GM18502 (cell line): ENCODE results near the gene SMYD2.

Source experiments
- ATAC-seq: cut with Tn5 transposase; IDR thresholded peaks from one replicate; pipeline ENCODE4 v1.9.1; 2021; ENCODE audit warnings: mild to moderate bottlenecking; ENCODE audit not compliant: unreplicated experiment, poor library complexity

The SMYD2 gene, protein sequence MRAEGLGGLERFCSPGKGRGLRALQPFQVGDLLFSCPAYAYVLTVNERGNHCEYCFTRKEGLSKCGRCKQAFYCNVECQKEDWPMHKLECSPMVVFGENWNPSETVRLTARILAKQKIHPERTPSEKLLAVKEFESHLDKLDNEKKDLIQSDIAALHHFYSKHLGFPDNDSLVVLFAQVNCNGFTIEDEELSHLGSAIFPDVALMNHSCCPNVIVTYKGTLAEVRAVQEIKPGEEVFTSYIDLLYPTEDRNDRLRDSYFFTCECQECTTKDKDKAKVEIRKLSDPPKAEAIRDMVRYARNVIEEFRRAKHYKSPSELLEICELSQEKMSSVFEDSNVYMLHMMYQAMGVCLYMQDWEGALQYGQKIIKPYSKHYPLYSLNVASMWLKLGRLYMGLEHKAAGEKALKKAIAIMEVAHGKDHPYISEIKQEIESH

DNA sequence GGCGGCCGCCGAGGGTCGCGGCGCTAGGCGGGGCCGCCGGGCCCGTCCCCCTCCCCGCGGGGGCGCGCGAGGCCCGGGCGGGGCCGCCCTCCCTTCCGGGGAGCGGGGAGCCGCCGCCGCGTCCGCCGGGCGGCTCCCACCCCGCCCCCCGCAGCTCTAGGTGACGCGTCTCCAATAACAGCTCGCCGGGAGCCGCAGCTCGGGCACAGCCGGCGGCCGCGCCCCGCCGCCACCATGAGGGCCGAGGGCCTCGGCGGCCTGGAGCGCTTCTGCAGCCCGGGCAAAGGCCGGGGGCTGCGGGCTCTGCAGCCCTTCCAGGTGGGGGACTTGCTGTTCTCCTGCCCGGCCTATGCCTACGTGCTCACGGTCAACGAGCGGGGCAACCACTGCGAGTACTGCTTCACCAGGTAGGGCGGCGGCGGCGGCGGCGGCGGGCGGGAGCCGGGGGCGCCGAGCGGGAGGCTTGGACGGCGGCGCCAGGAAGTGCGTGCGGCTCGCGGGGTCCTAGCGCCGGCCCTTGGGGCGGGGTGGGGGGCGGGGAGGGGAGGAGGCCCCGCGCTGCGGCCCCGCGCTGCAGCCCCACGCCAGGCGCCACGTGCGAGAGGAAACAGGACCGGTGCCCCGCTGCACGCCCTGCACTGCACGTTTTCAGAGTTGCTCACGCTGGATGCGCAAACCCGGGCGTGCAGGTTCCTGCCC lies at the start of gene SMYD2:
Gene SMYD2, plus strand, starts transcription at position 139 of the 699 bp plus-strand sequence. Its CDS starts 96 bp downstream, at position 235.
- peak; percentile 77 for ATAC-seq

DNA sequence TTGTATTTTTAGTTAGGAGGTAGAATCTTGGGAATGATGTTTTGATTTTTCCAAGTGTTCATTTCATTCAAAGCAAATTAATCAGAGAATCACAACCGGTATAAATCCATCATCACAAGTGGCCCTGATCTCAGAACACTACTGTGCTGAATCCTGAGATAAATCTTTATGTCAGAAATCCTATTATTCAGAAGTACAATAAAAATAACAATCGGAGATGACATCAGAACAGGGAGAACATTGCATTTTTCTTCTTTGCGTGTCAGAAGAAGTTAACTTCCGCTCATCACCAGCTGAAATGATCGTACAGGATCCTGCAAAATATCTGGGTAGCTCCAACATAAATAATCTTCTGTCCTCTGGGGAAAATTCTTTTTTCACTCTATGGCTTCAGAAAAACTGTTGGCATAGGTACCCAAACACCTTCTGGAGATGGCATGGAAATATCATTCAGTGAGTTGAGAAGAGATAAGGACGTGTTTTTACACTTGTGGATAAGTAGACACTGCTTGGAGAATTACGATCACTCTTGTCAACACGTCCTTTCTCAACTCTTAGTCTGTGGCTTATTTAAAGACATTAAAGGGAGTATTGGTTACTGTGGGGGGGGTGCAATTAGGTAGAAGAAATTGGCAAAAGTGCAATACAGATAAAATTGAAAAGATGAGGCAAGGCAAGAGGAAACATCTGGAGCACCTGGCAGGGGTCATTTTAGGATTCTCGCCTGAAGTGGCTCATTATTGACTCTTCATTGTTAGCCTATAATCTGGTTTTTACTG lies 46.9 kb upstream of the SMYD2 start:
- ATAC-seq, result no peak

DNA sequence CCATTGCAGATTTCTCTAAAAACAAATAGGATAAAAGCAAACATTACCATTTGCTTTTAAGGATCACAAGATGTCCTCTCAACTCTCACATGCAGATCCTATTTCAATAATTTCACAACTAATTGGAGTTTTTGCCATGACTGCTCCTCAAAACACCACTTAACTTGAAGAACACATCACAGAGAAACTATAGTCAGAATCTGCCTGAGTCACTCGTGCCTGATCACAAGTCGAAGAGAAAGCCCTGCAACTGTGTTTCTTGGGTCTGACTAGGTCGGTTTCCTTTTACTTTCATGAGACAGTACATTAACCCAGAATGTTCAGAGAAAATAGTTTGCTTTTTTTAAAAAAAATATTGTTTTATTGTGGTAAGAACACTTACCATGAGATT lies 46.3 kb upstream of the SMYD2 start:
- ATAC-seq, result no peak

DNA sequence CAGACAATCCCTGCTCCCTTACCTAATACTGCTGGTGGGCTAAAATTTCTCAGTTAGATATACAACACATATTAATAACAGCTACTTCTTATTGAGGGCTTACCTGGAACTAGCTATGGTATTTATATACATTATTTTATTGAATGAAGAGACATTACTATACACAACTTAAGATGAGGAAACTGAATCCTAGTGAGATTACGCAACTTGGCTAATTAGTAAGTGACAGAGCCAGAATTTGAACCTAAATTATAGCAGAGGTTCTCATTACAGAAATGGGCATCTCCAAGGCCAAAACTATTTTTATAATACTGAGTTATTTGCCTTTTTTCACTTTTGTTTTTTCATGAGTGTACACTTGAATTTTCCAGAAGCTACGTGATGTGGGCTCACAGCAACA lies 44.5 kb upstream of the SMYD2 start:
- ATAC-seq, result no peak

DNA sequence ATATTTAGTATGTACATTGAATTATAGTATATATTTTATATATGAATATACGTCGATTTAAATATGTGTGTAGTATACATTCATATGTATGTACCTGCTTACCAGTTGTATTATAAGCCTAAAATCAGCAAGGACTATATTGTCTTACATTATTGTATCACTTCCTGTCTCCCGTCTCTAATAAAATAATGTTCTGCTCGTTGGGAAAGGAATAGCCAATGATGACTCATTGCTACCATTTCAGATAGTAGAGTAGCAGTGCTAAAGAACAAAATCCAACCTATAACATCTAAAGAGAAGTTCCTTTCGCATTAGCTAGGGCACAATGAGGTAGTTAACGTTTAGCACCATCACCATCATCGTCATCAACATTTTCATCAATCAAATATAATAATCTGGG lies 39.9 kb upstream of the SMYD2 start:
- ATAC-seq, result no peak

DNA sequence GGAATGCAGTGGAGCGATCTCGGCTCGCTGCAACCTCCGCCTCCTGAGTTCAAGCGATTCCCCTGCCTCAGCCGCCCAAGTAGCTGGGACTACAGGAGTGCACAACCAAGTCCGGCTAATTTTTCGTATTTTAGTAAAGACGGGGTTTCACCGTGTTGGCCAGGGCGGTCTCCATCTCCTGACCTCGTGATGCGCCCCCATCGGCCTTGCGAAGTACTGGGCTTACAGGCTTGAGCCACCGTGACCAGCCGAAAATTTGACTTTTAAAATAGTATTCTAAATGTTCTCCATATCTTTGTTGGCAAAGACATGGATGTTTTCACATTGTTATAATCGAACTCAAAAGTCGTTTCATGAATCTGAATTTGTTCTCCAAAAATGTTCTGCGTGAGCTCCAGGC lies 36.7 kb upstream of the SMYD2 start:
- ATAC-seq, result no peak

DNA sequence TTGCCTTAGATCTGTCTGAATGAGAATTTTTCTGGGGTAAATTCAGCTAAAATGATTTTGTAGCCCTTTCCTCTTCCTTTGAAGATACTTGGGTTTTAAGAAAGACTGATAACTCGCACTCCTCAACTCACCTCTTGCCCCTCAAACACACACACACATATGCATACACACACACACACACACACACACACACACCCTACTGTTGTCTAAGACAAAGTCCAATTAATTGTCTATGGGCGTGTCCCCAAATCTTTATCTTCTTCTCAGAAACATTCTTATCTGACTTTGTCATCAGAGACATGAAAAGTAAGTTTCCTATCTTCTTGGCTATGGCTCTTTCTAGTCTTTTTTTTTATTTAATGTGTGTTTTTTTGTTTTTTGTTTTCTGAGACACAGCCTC lies 36.1 kb upstream of the SMYD2 start:
- ATAC-seq, result no peak

DNA sequence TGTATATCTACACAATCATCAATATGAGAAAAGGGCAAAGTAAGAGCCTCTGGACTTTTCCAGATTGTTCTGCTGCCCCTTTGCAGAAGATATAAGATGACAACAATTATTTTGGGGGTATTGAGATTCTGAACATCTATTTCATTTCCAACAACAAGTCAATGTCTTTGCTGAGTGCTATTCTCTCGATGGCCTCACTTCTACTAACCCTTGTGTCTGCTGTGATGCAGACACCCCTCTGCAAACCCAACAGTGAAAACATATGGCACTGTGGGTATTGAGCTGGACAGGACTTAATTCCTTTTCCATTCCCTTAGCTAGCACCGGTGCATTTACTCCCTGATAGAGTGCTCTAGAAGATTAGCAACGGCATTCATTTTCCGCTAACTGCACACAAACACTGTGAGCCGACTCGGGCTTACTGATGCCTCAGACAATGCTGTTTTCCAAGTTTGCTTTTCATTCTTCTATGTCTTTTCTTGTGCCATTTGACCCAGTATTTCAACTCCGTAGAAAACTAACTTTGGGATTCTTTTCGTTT lies 33.4 kb upstream of the SMYD2 start:
- no peak for ATAC-seq

DNA sequence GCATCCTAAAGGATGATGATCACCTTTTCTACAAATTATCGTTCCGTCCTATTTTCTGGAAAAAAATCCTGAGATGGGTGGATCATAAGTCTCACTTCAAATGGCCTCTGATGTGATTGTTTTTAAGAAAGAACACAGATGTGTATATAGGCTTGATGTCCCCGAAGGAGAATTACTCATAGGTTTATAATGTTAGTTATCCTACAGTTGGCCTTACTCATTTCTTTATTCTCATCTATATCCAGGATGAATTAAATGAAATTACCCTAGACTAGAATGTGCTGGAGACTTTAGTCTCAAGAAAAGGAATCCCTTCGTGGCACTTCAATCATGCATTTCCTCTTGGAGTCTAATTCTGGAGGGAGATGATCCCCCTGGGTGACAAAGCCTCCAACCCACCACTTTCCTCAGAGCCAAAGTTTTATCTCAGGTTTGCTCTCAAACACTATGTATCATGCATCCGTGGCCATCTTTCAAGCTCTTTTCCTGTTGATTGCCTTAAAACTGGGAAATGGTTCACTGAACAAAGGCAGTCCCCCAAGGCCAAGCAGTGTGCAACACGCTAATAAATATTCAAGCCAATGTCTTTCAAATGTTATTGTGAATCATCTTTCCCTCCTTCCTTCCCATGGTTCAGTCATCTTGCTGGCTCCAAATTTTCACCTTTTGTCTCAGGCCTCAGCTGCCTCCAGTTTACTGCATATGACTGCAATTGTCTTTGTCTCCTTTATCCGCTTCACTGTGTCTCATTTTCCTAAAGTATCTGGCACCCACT lies 32.5 kb upstream of the SMYD2 start:
- ATAC-seq, result no peak

DNA sequence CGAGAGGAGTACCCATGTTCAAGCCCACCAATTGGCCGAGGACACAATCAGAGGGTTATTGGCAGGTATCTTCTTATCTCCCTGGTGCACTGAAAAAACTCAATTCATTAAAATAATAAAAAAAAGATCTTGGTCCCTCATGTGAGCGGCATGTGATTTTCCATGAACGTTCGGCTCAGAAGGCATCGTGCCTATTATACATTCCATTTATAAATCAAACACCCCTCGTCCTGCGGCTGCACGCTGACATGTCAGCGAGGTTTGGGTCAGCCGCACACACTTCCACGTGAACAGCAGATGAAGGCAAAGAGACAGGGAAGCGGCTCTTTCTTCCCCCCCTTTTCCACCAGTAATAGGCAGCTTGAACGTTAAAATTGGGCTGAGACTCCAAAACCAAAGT lies 31.3 kb upstream of the SMYD2 start:
- ATAC-seq, result no peak

DNA sequence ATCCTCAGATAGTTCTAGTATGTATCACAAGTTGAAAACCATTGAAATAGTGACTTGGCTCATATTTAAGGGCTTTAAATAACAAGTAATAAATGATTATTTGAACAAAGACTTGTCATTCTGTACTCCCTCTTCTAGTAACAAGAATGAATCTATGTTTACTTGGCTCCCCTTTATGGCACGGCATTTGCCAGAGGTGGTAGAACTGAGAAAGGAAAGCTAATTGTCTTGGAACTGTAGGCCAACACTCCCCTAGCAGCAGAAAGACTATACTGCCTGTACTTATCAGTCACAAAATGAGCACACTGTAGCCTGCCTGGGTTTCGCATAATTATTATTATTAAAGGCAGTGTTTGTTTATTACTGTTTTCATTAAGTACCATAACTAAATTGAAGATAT lies 29.6 kb upstream of the SMYD2 start:
- no peak for ATAC-seq

DNA sequence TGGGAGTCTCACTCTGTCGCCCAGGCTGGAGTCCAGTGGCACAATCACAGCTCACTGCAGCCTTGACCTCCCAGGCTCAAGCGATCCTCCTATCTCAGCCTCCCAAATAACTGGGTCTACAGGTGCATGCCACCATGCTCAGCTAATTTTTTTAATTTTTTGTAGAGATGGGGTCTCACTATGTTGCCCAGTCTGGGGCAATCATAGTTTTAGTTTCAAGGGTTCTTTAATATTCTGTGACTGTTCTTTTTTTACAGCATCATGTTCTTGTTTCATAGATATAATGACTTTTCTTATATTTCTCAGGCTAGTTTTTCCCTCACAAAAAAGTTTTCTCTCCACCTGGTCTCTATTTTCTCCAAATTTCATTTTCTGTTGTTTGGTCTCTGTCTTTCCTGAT lies 25.4 kb upstream of the SMYD2 start:
- ATAC-seq, result no peak

DNA sequence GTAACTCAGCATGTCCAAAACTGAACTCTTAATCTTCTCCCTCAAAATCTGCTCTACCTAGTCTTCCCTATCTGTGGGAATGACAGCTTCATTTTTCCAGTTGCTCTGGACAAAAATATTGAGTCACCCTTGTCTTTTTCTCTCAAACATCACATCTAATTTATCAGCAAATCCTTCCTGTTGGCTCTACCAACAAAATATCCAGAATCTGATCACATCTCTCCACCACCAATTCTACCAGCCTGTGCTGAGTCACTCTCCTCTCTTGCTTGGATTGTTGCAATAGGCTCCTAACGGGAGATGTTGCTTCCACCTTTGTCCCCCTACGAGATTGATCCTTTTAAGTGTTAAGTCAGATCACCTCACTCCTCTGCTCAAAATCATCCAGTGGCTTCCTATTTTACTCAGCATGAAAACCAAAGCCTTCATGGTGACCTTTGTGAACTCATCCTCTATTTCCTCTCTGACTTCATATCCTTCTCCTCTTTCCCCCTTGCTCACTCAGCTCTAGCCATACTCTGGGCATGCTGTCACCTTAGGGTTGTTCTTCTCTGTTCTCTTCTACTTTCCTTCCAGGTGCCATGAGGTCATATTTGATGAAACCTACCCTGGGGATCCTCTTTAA lies 21.5 kb upstream of the SMYD2 start:
- no peak for ATAC-seq

DNA sequence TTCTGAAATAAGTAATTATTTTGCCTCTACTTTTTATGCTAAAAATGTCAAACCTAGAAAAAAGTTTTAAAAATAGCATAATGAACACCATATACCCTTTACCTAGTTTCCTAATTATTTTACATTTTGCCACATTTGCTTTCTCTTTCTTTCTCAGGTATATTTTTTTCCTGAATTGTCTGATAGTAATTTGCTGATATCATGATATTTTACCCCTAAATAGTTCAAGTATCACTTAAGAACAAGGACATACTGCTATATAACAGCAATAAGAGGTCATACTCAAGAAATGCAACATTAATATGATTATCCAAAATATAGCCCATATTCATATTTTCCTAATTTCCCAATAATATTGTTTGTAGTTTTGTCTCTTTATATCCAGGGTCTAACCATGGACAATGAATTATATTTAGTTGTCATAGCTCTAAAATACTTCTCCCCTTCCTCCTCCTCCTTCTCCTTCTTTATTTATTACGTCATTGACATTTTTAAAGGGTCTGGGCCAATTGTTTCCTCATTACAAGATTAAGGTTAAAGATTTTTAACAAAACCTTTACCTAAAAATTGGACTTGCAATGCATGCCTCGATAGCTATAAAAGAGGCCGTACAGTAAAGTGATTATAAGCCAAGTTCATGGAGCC lies 20.3 kb upstream of the SMYD2 start:
- no peak for ATAC-seq

DNA sequence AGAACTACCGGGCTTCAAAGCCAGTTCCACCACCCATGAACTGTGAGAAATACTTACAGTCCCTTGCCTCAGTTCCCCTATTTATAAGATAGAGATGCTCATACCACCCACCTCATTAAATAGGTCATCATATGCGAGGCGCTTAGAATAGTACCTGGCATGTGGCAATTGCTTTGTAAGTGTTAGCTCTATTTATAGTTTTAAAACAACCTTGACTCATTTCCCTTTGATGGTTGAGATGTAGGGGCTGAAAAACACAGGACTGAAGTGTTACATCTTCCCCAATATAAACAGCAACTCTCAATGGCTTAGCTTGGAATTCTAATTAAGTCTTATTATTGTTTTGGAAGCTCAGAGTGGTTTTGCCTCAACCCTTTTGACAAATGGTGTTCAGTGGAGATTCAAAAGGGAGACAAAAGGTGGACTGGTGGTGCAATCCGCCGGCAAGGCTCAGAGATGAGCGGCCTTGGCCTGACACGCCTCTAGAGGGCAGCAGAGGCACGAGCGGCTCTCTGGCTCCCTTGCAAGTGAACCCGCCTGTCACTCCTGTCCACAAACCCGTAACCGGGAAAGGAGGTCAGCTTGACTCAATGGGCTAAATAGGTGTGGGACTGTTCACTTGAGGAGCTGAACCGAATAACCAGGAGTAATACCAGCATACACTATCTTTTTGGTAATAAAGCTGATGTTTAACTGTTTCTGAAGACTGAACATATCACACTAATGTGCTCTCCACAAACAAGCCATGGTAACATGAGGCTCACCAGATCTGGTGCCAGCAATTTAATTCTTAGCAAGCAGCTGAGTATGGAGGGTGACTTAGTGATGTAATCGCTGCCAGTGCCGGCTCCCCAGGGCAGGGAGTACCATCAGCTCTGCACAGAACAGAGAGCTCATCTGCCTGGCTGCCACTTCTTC lies 19.5 kb upstream of the SMYD2 start:
- ATAC-seq, result peak; percentile 96

DNA sequence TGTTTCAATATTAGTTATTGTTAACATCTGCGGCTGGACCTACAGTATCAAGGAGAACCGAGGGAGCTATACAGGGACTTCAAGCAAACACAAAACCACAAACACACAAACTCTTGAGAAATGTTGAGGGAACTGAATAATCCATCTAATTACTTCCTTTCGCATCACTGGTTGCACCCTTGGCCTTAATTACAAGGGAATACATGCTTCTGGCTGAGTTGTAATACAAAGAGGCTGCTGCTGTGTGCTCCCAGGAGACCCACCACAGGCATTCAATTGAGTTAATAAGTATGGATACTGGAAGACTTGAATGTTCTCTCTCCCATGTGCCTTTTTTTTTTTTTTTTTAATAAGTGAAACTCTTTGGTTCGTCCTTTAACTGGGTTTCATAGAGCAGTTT lies 16.8 kb upstream of the SMYD2 start:
- ATAC-seq, result no peak

DNA sequence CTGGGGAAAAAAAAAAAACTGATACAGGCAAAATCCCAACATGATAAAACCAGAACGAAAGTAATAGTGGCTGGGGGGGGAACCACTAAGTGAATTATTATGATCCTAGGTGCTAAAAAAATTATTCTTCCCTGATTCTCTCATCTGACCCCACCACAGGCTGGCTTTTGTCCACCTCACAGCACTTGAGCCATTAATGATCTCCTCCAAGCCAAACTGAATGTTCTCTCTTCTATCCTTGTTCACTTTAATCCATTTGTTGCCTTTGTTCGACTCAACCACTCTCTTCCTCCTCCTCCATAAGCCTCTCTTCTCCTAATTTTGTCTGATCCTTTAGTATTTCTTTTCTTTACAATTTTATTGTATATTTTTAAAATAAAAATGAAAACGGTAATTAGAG lies 16.0 kb upstream of the SMYD2 start:
- ATAC-seq, result no peak

DNA sequence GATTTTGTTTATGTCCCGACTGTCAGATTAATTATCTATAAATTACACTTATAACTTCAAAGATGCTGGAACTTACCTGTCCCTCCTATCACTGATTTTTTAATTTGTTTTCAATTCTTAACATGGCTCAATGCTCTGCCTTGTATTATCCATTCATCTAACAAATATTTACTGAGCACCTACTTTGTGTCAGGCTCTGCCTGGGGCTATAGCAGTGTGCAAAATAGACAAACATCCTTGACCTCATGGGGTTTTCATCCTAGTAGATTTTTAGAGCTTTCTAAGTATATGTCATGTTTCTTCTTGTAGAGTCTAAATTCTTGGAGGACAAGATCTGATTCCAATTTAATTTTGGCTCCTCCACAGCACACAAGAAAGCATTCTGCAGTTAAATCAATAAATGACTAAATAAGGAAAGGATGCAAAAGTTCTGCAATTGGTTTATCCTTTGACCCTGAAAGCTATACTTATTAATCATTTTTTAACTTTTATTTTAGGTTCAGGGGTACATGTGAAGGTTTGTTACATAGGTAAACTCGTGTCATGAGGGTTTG lies 10.8 kb upstream of the SMYD2 start:
- ATAC-seq, result no peak
